H1 (cell line): ENCODE results near the gene FABP7.

Experiments
- KDM1A ChIP-seq: fragments of 200-600, 300-600 bp; sonication (generic); IDR thresholded peaks from 2 replicates; pipeline ENCODE4 v1.7.1; 2016; ENCODE audit warnings: mild to moderate bottlenecking, low read length, borderline replicate concordance
- POLR2A ChIP-seq, 2 experiments: IDR thresholded peaks; 1 replicate in 1 of 2; 2 replicates in 1 of 2; pipeline ENCODE4 v1.6.1; 2011; ENCODE audit warnings: low read depth in 2 of 2, low read length in 2 of 2, mild to moderate bottlenecking in 2 of 2; ENCODE audit errors: control extremely low read depth in 1 of 2
- RXRA ChIP-seq: IDR thresholded peaks from 2 replicates; pipeline ENCODE4 v1.6.1; 2011; ENCODE audit warnings: low read depth, mild to moderate bottlenecking, low read length, moderate library complexity; ENCODE audit not compliant: insufficient read depth
- TF ChIP-seq, protein P1 (sequence below), 3 experiments: IDR thresholded peaks; 1 replicate in 2 of 3; 2 replicates in 1 of 3; pipeline versions ENCODE4 v1.5.1 to v1.6.1; 2011; ENCODE audit warnings: low read length in 3 of 3, mild to moderate bottlenecking in 3 of 3, inconsistent platforms in 2 of 3, low read depth in 1 of 3, moderate library complexity in 1 of 3; ENCODE audit not compliant: insufficient read depth in 1 of 3; ENCODE audit errors: control extremely low read depth in 1 of 3
- TF ChIP-seq, protein P2 (sequence below): IDR thresholded peaks from 2 replicates; pipeline ENCODE4 v1.6.1; 2011; ENCODE audit warnings: low read length, improper control_type of control experiment

DNA sequence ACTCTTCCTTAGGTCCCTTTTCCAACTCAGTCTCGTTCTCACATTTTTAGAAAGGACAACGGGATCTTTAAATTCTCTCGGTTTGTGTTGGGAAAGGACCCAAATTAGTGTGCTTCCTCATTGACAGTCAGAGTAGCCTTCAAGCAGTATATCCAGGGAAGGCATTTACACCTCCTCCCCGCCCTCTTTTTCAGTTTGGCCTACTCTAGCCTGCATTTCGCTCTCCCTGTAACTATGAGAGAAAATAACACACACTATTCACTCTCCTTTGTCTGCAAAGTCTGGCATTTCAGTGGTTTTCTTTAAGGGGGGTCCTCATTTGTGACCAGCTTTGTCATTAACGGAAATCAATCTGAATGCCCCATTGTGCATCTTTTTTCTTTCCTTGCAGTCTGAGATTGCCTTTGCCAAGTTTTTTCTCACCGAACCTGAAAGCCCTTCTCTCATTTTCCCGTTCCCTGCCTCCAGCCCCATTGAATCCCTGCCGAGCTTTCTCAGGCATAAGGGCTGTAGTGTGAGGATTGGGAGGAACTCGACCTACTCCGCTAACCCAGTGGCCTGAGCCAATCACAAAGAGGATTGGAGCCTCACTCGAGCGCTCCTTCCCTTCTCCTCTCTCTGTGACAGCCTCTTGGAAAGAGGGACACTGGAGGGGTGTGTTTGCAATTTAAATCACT, 393 bp upstream of the FABP7 start:
- TF ChIP-seq, protein P1, sequence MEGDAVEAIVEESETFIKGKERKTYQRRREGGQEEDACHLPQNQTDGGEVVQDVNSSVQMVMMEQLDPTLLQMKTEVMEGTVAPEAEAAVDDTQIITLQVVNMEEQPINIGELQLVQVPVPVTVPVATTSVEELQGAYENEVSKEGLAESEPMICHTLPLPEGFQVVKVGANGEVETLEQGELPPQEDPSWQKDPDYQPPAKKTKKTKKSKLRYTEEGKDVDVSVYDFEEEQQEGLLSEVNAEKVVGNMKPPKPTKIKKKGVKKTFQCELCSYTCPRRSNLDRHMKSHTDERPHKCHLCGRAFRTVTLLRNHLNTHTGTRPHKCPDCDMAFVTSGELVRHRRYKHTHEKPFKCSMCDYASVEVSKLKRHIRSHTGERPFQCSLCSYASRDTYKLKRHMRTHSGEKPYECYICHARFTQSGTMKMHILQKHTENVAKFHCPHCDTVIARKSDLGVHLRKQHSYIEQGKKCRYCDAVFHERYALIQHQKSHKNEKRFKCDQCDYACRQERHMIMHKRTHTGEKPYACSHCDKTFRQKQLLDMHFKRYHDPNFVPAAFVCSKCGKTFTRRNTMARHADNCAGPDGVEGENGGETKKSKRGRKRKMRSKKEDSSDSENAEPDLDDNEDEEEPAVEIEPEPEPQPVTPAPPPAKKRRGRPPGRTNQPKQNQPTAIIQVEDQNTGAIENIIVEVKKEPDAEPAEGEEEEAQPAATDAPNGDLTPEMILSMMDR (IDR thresholded peaks at IDR 0.05; ENCODE audit: control extremely low read depth in 1 of 3, insufficient read depth in 1 of 3, low read depth in 1 of 3, low read length in 3 of 3) = no peak
- TF ChIP-seq, protein P2, sequence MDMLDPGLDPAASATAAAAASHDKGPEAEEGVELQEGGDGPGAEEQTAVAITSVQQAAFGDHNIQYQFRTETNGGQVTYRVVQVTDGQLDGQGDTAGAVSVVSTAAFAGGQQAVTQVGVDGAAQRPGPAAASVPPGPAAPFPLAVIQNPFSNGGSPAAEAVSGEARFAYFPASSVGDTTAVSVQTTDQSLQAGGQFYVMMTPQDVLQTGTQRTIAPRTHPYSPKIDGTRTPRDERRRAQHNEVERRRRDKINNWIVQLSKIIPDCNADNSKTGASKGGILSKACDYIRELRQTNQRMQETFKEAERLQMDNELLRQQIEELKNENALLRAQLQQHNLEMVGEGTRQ = no peak
- TF ChIP-seq POLR2A (IDR thresholded peaks at IDR 0.05; ENCODE audit: control extremely low read depth in 1 of 2, low read depth in 2 of 2, low read length in 2 of 2) = no peak
- TF ChIP-seq KDM1A = no peak
- no peak for TF ChIP-seq RXRA
